ENCODE measurements around the gene GZMM. TPM values are rescaled to one million over a fixed set of nuclear protein-coding genes. Genes with fewer than 3 reads are reported as not detected.
A peak's percentile ranks its signal among the peaks of the same experiment; 100 is the strongest.

GZMM gene
- total and polyA plus RNA-seq, 2 of the 13 experiments (the other 11 are each of a cell fraction or from before 2014, with no cell fraction given): 0.07 TPM; not detected in 1

- TF ChIP-seq ZNF234 (CRISPR knock-in tag; conservative IDR thresholded peaks at IDR 0.05) (no peak), DNMT1 (CRISPR knock-in tag; IDR thresholded peaks at IDR 0.05) (no peak), ZFP62 (CRISPR knock-in tag; IDR thresholded peaks at IDR 0.05) (no peak), USF2 (IDR thresholded peaks at IDR 0.05; ENCODE audit: low read depth, low read length) (no peak), USF2 (CRISPR knock-in tag; IDR thresholded peaks at IDR 0.05; ENCODE audit: borderline replicate concordance) (no peak)
These were observed 29.6 kb upstream of the GZMM start (continued) for GRCh38 chr19:514166-514663.

- H3K27ac ChIP-seq (ENCODE audit: extremely low read length, insufficient read depth, low read length): no peak overlapping the region
- ATAC-seq (peak; percentile 15; the same call in 1 of the 3 replicates), DNase-seq (ENCODE audit: low spot score) (no peak), FAIRE-seq (no peak)
- no peaks in the 10 kb centered on the region for H3K27me3 ChIP-seq (ENCODE audit: control insufficient read depth in 1 of 2, insufficient read depth in 2 of 2, low read length in 2 of 2)
- H3K79me2 ChIP-seq (ENCODE audit: insufficient read depth, low read length): no peaks in the 10 kb centered on the region
- BruUV-seq (replicated peaks): no TSS peak
- no peaks in the 10 kb centered on the region for H3K9me3 ChIP-seq (ENCODE audit: low read length)
- CTCF ChIA-PET (ENCODE audit: low intra/inter-chr PET ratio, low total read pairs): no interaction called here
- H3K4me3 ChIP-seq (replicated peaks in 1 of 3; ENCODE audit: insufficient read depth in 1 of 3, low read depth in 2 of 3, low read length in 3 of 3): no peak overlapping the region
- POLR2A ChIA-PET: interaction anchor here (0.6 to 1.8 kb wide), 4 partner anchors 11 to 155 kb away, joined by 3 to 8 read pairs (median 6); no protein-coding TSS in a partner anchor
- no peaks in the 10 kb centered on the region for H3K36me3 ChIP-seq (replicated peaks in 1 of 2; ENCODE audit: control insufficient read depth in 1 of 2, insufficient read depth in 2 of 2, low read length in 2 of 2)
- no peaks in the 10 kb centered on the region for H4K20me1 ChIP-seq (ENCODE audit: insufficient read depth, low read length)
- TF ChIP-seq MZF1 (CRISPR knock-in tag; IDR thresholded peaks at IDR 0.05; ENCODE audit: borderline replicate concordance) (no peak), ZNF770 (CRISPR knock-in tag; IDR thresholded peaks at IDR 0.05) (peak; percentile 45; the same call in 1 of the 2 replicates)
- H3K4me2 ChIP-seq (ENCODE audit: low read depth, low read length): no peak overlapping the region
- intact Hi-C loops (cut with micrococcal nuclease; ENCODE audit: unreplicated experiment) (no loop called here), in situ Hi-C loops (cut with HindIII; ENCODE audit: extremely low pct_ligation_motif_present, low pct_unique_long_range_greater_than_20kb) (no loop called here)
- peaks cover 34% of the 10 kb centered on the region for H3K4me1 ChIP-seq (ENCODE audit: insufficient read depth, low read length)
- no peak overlapping the region for H2AFZ ChIP-seq (ENCODE audit: low read length)
- no peak overlapping the region for H3K9ac ChIP-seq (ENCODE audit: insufficient read depth, low read depth, low read length)
- WGBS (ENCODE audit: low lambda C conversion rate): 64% methylated on average over 10 of the region's 10 CpGs
These were observed 25.9 kb upstream of the GZMM start for GRCh38 chr19:517721-518597.

Measured in HepG2 (cell line).